Measurements from ENCODE around the gene MAN1B1. TPM values are rescaled to one million over a fixed set of nuclear protein-coding genes. Genes with fewer than 3 reads are reported as not detected.
A peak's percentile ranks its signal among the peaks of the same experiment; 100 is the strongest.

MAN1B1 gene
- total RNA-seq, 1 experiment from 2014 or later = 57.2 TPM

- DNase-seq (ENCODE audit: low read depth, low spot score) (no peak), ATAC-seq (no peak)
- CTCF ChIA-PET = no interaction called here
- no peak for TF ChIP-seq SIN3A (IDR thresholded peaks at IDR 0.05; ENCODE audit: borderline replicate concordance, insufficient read depth, low read depth, low read length)
- TF ChIP-seq, protein P1, sequence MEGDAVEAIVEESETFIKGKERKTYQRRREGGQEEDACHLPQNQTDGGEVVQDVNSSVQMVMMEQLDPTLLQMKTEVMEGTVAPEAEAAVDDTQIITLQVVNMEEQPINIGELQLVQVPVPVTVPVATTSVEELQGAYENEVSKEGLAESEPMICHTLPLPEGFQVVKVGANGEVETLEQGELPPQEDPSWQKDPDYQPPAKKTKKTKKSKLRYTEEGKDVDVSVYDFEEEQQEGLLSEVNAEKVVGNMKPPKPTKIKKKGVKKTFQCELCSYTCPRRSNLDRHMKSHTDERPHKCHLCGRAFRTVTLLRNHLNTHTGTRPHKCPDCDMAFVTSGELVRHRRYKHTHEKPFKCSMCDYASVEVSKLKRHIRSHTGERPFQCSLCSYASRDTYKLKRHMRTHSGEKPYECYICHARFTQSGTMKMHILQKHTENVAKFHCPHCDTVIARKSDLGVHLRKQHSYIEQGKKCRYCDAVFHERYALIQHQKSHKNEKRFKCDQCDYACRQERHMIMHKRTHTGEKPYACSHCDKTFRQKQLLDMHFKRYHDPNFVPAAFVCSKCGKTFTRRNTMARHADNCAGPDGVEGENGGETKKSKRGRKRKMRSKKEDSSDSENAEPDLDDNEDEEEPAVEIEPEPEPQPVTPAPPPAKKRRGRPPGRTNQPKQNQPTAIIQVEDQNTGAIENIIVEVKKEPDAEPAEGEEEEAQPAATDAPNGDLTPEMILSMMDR (IDR thresholded peaks at IDR 0.05) = no peak
- TF ChIP-seq REST (IDR thresholded peaks at IDR 0.05; ENCODE audit: insufficient read depth in 1 of 2, low read depth in 2 of 2, low read length in 1 of 2) = no peak
- no peak for TF ChIP-seq TCF7L2 (IDR thresholded peaks at IDR 0.05; ENCODE audit: low read depth, low read length)
- TF ChIP-seq POLR2AphosphoS5 (IDR thresholded peaks at IDR 0.05; ENCODE audit: low read depth, low read length) = no peak
- peak overlapping the region; percentile 54 to 57 for H3K4me3 ChIP-seq (ENCODE audit: low read depth in 2 of 2, low read length in 2 of 2)
- H3K9me3 ChIP-seq (ENCODE audit: control insufficient read depth, insufficient read depth, low read depth, low read length) = no peaks in the 10 kb centered on the region
- intact Hi-C loops (cut with micrococcal nuclease; ENCODE audit: unreplicated experiment) (no loop called here), in situ Hi-C loops (cut with HindIII; ENCODE audit: low pct_unique_long_range_greater_than_20kb, low sequenced_read_pairs) (no loop called here)
- no peaks in the 10 kb centered on the region for H3K27me3 ChIP-seq (ENCODE audit: control insufficient read depth, insufficient read depth, low read length)
- H3K4me1 ChIP-seq (ENCODE audit: control insufficient read depth, insufficient read depth, low read length) = peaks cover 14% of the 10 kb centered on the region
- H3K36me3 ChIP-seq (ENCODE audit: control insufficient read depth, insufficient read depth, low read length) = no peaks in the 10 kb centered on the region; the same call in 1 of the 2 replicates
- POLR2A ChIA-PET = no interaction called here
- BruUV-seq (replicated peaks) = no TSS peak
- no peak overlapping the region; the same call in 1 of the 2 replicates for H3K27ac ChIP-seq (ENCODE audit: low read length)
Observed at GRCh38 chr9:137078701-137079400, 7.9 kb upstream of the MAN1B1 start.

- Histone ChIP-seq H3K36me3 (ENCODE audit: control insufficient read depth, insufficient read depth, low read length) (no peaks in the 10 kb centered on the region; the same call in 1 of the 2 replicates), H3K9me3 (ENCODE audit: control insufficient read depth, insufficient read depth, low read depth, low read length) (no peaks in the 10 kb centered on the region), H3K4me3 (ENCODE audit: low read depth in 2 of 2, low read length in 2 of 2) (no peak overlapping the region), H3K27ac (ENCODE audit: low read length) (no peak overlapping the region), H3K27me3 (ENCODE audit: control insufficient read depth, insufficient read depth, low read length) (no peaks in the 10 kb centered on the region), H3K4me1 (ENCODE audit: control insufficient read depth, insufficient read depth, low read length) (peaks cover 18% of the 10 kb centered on the region)
- DNase-seq (ENCODE audit: low read depth, low spot score) (no peak), ATAC-seq (no peak)
- TF ChIP-seq, protein P1 (IDR thresholded peaks at IDR 0.05) = no peak
- no peak for TF ChIP-seq REST (IDR thresholded peaks at IDR 0.05; ENCODE audit: insufficient read depth in 1 of 2, low read depth in 2 of 2, low read length in 1 of 2)
- no peak for TF ChIP-seq TCF7L2 (IDR thresholded peaks at IDR 0.05; ENCODE audit: low read depth, low read length)
- TF ChIP-seq SIN3A (IDR thresholded peaks at IDR 0.05; ENCODE audit: borderline replicate concordance, insufficient read depth, low read depth, low read length) = no peak
- TF ChIP-seq POLR2AphosphoS5 (IDR thresholded peaks at IDR 0.05; ENCODE audit: low read depth, low read length) = no peak
- intact Hi-C loops (cut with micrococcal nuclease; ENCODE audit: unreplicated experiment) (no loop called here), in situ Hi-C loops (cut with HindIII; ENCODE audit: low pct_unique_long_range_greater_than_20kb, low sequenced_read_pairs) (no loop called here)
- CTCF ChIA-PET = no interaction called here
- BruUV-seq (replicated peaks) = no TSS peak
- POLR2A ChIA-PET = no interaction called here
Observed at GRCh38 chr9:137079401-137079787, 7.4 kb upstream of the MAN1B1 start.
